HG03378 (cell line): ENCODE measurements around the gene SCYGR4.

Experiments
- ATAC-seq: cut with Tn5 transposase; IDR thresholded peaks from one replicate; pipeline ENCODE4 v1.9.1; 2021; ENCODE audit warnings: mild to moderate bottlenecking, moderate library complexity; ENCODE audit not compliant: unreplicated experiment

Gene SCYGR4

DNA sequence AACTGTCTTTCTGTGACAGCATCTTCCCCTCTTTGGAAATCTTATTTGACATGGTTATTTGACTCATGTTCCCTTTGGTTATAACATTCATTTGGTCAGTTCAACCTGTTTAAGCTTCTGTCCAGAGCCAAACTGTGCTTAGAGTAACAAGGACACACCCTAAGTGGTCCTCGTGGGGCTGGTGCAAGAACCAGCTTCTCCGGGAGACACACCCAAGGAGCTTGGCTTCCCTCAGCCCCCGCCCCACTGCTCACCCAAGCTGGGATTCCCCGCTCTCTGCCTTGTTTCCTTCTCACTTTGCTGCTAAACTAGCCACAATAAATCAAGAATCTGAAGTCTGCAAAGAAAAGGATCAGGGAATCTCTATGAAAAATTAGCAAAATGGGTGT lies 4.0 kb upstream of the SCYGR4 start:
- ATAC-seq, result no peak

DNA sequence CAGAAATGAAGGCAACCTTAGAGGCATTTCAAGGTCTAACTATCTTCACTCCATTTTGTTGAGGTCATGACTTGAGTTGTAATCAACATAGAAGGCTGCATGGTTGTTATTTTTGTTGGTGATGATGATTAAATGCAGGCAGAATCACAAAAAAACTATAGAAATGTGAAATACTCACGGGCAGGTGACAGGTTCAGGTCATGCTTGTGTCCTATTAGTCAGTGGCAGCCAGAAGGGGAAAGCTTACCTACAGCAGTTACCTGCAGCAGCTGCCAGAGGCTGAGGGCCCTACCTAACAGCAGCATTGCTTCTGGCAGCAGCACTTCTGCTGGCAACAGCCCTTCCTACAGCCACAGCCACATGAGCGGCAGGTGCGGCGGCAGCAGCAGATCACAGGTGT lies 3.1 kb upstream of the SCYGR4 start:
- ATAC-seq, result no peak

DNA sequence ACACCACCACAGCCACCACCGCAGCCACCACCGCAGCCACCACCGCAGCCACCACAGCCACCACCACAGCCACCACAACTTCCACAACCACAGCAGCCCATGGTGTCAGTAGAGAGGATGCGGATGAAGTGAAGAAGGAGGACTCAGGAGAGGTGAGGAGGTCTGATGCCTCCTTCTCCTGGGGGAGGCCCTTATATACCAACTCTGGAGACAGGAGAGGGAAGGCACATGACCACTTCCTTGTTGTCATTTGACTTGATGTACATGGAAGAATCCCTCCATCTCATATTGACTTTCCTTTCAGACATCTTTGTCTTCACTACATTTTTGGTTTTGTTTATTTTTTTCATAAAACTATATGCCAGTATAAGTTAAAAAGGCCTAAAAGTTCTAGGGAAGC lies 2.6 kb upstream of the SCYGR4 start, which contains the start of gene SCYGR3:
TSS of gene SCYGR3 (minus strand) at position 101 of the 400 bp plus-strand sequence. CDS start at position 101, 0 bp downstream.
- no peak for ATAC-seq

DNA sequence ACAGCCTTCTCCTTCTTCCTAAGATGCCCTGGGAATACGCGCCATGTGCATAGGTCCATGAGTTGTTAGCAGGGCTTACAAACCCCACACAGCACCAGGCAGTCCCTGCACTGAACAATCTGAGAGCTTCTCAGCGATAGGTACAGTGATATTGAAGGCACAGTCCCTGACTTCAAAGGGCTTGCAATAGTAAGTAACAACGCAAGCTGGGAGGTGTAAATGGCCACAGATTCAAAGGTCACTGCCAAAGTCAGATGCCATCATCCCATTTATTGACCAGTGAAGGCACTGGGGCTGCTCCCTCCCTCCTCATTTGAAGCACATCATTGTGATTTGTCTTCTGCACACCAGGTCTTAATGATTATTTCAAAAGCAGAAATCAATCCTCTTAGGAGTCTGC lies 2.1 kb upstream of the SCYGR4 start:
- ATAC-seq, result no peak

DNA sequence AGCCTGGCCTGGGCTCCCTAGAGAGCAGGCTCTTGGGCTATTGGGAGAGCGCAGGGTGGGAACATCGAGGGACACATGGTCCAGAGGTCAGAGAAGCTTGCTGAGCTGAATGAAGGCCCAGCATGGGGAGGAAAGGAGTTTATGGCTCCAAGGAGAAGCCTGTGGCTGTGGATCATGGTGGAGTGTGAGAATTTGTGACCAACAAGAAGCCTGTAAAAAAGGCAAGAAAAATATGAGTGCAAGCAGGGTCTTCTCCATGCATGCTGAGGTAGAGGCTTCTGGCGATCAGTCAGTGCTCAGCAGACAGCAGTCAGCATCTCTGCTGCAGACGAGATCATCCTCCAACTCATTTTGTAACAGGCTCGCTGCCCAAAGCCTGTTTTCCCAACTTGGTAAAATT lies 1.4 kb upstream of the SCYGR4 start:
- no peak for ATAC-seq

DNA sequence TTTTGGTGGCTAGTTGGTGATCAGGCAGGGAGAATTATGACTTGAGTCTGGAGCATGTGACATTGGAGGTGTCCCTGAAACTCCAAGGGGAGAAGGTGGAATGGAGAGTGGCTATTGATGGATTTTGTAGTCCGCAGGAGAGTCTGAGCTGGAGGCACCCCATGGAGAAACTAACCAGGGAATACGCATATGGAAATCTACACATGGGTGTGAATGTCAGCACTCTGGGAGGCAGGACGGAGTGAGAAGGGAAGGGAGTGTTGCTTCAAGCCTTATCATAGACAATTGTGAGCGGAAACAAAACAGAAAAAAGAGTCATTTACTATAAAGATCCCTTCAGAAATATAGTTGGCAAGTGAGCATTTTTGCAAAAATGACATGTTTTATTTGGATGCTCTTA lies 667 bp upstream of the SCYGR4 start:
- no peak for ATAC-seq

DNA sequence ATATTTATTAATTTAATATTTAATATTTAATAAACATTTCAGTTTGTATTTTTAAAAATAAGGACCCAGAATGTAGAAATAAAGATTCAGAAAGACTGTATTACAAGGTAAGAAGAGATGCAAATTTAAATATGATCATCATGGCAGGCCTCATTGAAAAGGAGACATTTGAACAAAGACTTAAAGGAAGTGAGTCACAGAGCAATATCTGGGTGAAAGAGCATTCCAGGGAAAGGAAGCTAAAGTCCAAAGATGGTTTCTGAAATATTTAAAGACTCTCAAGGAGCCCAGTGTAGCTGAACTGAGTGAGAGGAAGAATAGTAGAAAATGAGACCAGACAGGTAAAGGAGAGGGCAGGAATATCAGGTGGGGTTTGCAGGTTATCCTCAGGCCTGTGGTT lies 5.9 kb downstream of the SCYGR4 start:
- no peak for ATAC-seq

DNA sequence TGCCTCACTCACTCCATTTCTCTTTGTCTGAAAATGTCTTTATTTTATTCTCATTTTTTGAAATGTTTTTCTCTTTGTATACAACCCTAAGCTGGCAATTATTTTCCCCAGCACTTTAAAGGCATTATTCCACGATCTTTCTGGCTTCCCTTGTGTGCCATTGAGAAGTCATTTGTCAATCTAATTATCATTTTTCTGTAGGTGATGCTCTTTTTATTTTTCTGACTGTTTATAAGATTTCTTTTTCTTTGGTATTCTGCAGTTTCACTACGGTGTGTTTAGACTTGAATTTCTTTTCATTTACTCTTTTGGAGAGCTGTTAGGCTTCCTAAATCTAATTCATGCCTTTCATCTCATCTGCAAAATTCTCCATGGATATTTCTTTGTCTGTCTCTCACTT lies 8.1 kb downstream of the SCYGR4 start:
- no peak for ATAC-seq

DNA sequence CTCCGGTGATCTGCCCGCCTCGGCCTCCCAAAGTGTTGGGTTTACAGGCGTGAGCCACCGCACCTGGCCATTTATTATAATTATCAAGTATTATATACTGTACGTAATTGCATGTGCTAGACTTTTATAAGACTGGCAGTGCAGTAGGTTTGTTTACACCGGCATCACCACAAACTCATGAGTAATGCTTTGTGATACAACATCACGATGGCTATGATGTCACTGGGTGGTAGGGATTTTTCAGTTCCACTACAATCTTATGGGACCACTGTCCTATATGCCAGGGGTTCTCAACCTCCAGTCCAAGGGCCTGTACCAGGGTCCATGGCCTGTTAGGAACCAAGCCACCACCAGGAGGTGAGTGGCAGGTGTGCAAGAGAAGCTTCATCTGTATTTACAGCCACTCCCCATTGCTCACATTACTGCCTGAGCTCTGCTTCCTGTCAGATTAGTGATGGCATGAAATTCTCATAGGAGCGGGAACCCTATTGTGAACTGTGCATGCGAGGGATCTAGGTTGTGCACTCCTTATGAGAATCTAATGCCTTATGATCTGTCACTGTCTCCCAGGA lies 9.4 kb downstream of the SCYGR4 start:
- ATAC-seq, result no peak

DNA sequence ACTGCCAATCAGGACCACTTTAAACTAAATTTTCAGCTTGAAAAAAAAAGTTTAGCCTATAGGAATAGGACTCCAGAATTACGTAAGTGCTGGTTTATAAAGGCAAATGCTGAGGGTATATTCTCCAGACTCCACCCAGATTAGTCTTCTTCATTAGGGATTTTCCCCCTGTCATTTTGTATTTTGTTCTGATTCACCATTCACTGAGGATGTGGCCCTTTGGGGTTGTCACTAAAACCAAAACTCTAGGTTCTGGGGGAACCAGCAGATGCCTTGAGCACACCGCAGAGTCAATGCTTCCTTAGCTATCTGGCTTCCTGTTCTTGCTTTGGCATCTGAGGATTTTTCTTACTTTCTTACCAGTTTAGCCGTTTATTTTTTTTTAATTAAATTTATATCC lies 10.5 kb downstream of the SCYGR4 start:
- peak; percentile 95 for ATAC-seq

DNA sequence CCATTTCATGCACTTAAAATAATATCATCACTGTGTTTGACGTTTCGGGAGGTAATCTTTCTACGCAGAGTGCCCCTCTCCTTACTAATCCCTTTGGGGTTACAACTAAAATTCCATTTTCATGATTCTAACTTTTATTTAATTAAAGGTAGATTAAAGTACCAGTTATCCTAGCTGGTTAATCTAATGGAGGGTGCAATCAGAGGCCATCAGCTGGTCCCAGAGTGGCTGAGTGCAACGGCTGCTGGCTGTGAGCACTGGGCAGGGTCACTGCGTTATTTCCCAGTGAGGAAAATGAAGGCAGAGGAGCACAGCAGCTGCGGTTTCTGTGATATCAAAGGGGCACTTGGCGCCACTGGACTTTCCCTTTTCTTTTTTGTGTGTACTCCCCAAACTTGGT lies 12.1 kb downstream of the SCYGR4 start:
- ATAC-seq, result no peak

DNA sequence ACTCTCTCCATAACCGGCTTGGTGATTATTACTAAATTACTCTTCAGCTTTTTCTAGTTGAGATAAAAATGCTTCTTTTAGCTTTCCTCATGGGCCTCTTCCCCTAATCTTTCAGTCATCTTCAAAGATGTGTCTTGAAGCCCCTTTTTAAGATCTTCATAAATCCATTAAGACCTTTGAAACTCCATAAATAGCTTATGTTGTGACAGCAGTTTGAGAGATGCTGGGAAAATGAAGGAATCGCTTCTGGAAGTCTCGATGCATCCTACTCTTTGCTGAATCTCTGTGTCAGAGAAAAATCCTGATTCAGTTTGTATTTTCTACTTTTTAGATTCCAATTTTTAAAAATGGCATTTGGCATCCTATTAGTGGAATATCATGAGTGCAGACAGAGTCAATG lies 13.0 kb downstream of the SCYGR4 start:
- ATAC-seq, result no peak

DNA sequence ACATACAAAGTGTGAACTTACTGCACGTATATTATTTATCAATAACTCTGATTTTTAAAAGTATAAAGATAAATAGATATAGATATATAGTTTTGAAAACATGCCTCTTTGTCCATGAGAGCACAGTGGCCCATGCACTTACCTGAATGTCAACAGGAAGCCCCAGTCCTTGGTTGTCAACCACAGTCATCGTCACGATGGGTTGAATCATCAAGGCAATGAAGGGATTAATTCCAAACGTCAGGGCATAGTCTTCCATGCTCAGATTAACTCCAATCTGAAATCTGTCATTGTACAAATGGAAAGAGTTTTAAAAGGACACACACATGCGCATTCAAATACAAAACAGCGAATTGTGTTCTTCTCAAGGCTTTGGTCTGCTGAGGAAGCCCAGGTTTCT lies 15.5 kb downstream of the SCYGR4 start:
- ATAC-seq, result no peak

DNA sequence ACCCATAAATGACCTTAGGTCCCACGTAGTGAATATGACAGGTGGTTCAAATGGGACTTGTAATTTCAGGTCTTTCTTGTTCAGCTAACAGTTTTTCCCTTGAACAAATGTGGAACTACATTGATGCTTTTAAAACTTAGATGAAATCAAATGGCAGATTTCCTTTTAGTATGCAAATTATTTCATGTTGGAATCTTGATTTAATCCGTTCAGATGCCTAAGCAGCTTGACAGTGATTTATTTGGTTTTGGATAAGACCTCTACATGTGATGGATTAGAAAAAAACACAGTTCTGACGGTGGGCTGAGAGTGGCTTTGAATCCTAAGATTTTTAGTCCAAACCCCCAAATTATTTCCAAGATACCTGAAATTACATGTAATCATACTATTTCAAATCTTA lies 16.9 kb downstream of the SCYGR4 start:
- no peak for ATAC-seq

DNA sequence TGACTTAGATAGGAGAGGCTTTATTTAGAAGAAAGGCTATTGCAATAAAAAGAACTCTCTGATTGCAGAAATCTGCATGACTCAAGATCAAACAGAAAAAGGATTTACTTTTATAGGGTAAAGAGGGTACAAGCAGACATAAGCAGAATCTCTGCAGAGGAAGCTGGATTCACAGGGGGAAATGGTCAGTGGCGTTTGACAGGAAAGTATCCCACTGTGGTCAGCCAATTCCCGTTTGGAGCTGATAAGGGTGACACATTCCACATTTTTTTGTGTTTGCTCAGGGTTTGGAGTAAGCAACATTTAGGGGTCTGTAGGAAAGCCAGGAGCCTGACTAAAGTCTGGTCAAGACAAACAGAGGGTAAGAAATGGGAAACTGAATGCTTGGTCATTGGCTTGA lies 25.4 kb downstream of the SCYGR4 start:
- no peak for ATAC-seq

DNA sequence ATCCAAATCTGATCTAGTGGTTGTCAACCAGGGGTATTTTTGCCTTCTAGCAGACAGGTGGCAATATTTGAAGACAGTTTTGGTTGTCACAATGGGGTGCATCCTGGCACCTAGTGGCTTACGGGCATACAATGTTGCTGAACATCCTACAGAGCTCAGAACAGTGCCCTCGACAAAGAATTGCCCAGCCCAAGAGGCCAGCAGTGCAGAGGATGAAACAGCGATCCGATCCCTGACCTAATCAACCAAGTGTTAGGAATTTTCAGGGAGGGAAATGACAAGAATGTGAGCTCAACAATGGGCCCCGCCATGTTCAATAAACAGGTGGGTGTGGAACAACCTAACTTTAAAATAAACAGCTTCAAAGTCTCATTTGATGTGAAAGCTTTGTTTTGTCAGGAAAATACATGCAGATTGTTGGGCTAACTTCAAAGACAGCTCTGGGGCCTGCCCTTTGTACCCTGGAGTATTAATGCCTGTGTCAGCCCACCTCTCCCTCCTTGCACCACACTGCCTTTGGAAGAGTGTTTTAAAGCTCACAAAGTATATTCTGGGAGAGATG lies 26.8 kb downstream of the SCYGR4 start:
- ATAC-seq, result no peak

DNA sequence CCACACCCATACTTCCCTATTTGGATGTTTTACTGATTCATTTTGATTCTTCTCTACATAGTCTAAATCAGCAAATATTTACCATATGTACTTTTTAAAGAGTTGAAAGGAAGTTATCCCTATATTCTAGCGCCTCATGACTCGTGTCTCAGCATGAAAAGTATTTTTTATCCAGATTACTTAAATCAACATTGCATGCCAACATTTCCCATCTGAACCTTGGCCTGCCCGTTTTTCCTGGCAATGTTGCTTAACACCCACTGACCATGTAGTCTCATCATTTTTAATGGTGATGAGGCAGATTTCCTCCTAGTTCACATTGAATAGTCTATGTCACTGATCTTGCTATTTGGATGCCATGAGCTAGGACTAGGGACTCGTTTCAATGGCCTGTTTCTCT lies 36.1 kb downstream of the SCYGR4 start:
- no peak for ATAC-seq

DNA sequence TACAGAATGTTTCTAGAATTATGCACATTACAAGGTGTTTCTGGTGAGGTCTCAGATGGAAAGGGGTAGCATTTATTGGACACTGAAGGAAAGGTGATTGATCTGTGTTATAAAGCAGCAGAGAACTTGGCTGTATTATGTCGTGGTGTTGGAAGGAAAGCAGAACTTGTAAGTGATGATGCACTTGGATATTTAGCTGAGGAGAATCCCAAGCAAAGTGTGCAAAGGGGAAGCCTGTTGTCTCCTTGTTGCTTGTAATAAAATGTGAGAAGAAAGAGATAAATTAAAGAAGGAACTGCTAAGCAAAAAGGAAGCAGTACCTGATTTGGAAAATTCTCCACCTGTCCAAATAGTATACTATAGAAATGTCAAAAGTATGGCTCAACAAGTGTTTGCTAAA lies 37.1 kb downstream of the SCYGR4 start:
- ATAC-seq, result no peak

DNA sequence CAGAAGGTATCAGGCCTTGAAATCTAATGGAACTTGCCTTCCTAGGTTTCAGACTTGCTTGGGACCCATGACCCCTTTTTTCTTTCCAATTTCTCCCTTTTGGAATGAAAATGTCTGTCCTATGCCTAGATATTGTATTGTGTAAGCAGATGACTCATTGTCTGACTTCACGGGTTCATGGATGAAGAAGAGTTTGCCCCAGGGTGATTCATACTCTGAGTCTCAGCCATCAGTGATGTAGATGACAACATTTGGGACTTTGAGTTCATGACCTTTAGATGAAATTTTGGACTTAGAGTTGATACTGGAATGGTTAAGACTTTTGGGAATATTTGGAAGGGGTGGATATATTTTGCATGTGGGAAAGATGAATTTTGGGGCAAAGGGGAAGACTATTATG lies 38.2 kb downstream of the SCYGR4 start:
- ATAC-seq, result no peak

DNA sequence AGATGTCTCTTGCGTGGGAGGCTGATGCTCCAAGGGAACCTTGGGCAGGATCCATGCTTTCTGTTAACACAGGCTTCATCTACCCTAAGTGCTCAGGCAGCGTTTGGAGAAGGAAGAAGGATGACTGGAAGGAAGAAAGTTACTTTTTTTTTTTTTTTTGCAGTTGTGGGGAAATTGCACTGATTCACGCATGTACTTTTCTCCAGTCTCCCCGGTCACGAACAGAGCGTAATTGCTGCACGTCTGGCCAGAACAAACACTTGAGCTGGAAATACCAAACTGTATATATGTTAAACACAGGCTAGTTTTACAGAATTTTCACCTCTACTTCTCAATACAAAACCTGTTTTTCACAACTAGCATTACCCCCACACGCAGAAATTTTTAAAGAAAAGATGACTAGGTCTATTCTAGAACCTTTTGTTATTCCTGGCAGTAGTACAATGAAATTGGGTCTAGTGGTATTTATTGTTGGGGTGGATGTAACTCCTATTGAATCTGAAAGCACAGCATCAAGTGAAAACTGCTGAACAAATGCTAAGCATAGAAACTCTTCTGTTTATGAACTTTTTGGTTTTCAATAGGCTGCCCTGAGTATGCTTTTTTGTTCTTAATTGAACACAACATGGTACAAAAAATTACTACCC lies 40.0 kb downstream of the SCYGR4 start:
- ATAC-seq, result no peak

DNA sequence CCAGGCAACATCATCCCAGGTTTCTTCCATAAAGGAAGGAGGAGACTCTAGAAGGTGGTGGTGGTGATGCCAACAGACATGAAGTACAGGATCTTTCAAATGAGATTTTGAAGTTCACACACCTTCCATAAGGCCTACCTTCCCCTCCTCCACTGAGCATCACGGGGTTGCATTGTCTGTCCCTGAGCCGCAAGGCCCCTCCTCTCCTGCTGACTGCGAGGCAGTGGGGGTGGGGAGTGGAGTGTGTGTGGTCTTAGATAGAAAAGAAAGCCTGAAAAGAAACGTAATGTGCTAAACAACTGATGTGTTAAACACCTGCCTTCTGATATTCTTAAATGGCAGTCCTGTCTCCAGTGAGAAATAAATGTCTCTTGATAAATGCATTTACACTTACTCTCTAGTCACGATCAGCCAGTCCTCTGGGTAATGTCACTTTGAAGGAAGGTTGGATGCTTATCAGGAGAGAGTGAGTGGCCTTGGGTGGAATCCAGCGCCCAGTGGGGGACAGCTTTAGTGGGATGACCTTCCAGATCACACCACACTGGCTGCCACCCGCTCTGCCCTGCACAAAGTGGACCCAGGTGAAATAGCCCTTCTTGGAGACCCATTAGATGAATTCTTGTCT lies 43.8 kb downstream of the SCYGR4 start:
- ATAC-seq, result no peak

DNA sequence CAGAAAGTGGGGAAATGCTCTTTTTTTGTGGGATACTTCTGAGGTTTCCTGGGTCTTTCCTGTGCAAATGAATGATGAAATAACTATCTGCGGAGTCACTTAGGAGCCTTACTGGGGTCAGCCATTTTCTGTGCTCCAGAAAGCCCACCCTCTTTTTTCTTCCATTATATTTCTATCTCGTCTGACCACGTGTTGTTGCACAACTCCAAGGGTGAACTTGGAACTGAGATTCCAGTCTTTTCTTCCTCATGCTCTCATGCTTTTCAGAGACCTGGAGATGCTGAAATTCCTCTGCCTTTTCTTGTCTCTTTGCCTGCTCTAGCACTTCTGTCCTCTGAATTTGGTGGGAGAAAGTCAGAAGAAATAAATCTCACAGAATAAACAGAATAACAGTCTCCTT lies 44.5 kb downstream of the SCYGR4 start:
- ATAC-seq, result no peak
